ENCODE data around the gene SLC44A2.

DNA sequence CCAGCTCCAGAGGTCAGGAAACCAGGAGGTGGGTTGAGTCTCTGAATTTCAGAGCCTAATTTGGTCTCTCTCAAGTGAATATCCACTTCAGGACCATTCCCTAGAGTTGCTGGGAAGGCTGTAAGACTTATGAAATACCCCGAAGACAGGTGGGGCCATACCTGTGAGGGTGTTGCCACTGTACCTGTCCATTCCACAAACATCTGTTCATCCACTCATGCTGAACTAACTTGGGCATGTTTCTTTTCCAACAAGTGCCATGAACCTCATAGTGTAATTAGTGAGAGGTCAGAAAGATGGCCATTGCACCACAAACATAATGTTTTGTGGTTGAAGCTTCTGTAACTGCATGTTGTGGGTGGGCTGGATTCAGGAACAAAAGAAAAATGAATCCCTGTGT is 36.6 kb downstream of the SLC44A2 start:
- no peak for TF ChIP-seq EZH2 (IDR thresholded peaks at IDR 0.05; ENCODE audit: borderline replicate concordance)
- TF ChIP-seq EZH2phosphoT487 (IDR thresholded peaks at IDR 0.05; ENCODE audit: low read depth, severe bottlenecking, unreplicated experiment): no peak

All from hepatocyte (in vitro differentiated cells).